SU-DHL-6 (cell line): ENCODE results near the gene ZSCAN12.

Experiments used
- CTCF ChIP-seq: fragments of 200-600 bp; sonication (generic); IDR thresholded peaks from one replicate; pipeline ENCODE4 v1.5.1; 2017; ENCODE audit warnings: antibody characterized with exemption, mild to moderate bottlenecking, low read length, moderate library complexity; ENCODE audit not compliant: insufficient read depth, poor library complexity, severe bottlenecking
- EZH2phosphoT487 ChIP-seq: fragments of 200-600 bp; sonication (generic), shearing (Covaris generic); conservative IDR thresholded peaks from 2 replicates; pipeline ENCODE4 v1.6.1; 2018; ENCODE audit warnings: mild to moderate bottlenecking, antibody characterized with exemption, low read length, moderate library complexity, mixed read lengths

GRCh38 chr6:28442586-28442985 is 43.0 kb upstream of the ZSCAN12 start:
- TF ChIP-seq CTCF (no peak), EZH2phosphoT487 (no peak)
